Measurements from ENCODE around the gene CCL21. TPM values are rescaled to one million over a fixed set of nuclear protein-coding genes. Genes with fewer than 3 reads are reported as not detected.

CCL21 gene
- polyA plus RNA-seq, 1 donor (not counting 4 experiments of a cell fraction or from before 2014, with no cell fraction given) = not detected

GRCh38 chr9:34669809-34670562 lies 40.0 kb downstream of the CCL21 start:
- no peak overlapping the region for H2AFZ ChIP-seq (ENCODE audit: control insufficient read depth, low read length)
- DNase-seq (ENCODE audit: low read depth, low spot score) = no peak
- H4K20me1 ChIP-seq (ENCODE audit: control insufficient read depth, extremely low read depth, insufficient read depth, low read length) = peaks cover 2% of the 10 kb centered on the region
- TF ChIP-seq, protein P1, sequence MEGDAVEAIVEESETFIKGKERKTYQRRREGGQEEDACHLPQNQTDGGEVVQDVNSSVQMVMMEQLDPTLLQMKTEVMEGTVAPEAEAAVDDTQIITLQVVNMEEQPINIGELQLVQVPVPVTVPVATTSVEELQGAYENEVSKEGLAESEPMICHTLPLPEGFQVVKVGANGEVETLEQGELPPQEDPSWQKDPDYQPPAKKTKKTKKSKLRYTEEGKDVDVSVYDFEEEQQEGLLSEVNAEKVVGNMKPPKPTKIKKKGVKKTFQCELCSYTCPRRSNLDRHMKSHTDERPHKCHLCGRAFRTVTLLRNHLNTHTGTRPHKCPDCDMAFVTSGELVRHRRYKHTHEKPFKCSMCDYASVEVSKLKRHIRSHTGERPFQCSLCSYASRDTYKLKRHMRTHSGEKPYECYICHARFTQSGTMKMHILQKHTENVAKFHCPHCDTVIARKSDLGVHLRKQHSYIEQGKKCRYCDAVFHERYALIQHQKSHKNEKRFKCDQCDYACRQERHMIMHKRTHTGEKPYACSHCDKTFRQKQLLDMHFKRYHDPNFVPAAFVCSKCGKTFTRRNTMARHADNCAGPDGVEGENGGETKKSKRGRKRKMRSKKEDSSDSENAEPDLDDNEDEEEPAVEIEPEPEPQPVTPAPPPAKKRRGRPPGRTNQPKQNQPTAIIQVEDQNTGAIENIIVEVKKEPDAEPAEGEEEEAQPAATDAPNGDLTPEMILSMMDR (optimal IDR thresholded peaks at IDR 0.05 in 1 of 3, IDR thresholded peaks at IDR 0.05 in 1 of 3, conservative IDR thresholded peaks at IDR 0.05 in 1 of 3; ENCODE audit: extremely low read depth in 1 of 3, insufficient read depth in 2 of 3, low read length in 3 of 3) = no peak
- TF ChIP-seq EZH2 (IDR thresholded peaks at IDR 0.05; ENCODE audit: low read length) = no peak
- no peak overlapping the region for H3K4me2 ChIP-seq (ENCODE audit: control insufficient read depth, extremely low read depth, insufficient read depth, low read depth, low read length)
- peaks cover 0 to 11% of the 10 kb centered on the region in 2 experiments for H3K36me3 ChIP-seq (ENCODE audit: control insufficient read depth in 2 of 2, extremely low read depth in 1 of 2, insufficient read depth in 2 of 2, low read length in 2 of 2)
- peaks cover 5% of the 10 kb centered on the region for H3K4me1 ChIP-seq (ENCODE audit: control insufficient read depth, extremely low read depth, insufficient read depth, low read length)
- H3K9ac ChIP-seq (ENCODE audit: control insufficient read depth, extremely low read depth, insufficient read depth, low read length) = no peak overlapping the region
- no peak overlapping the region for H3K27ac ChIP-seq (ENCODE audit: control insufficient read depth, insufficient read depth, low read length)
- no peaks in the 10 kb centered on the region for H3K9me3 ChIP-seq (ENCODE audit: control insufficient read depth, low read depth, low read length)
- dilution Hi-C loops (cut with MboI; ENCODE audit: extremely low pct_ligation_motif_present, low sequenced_read_pairs) = no loop called here
- peaks cover 31% of the 10 kb centered on the region for H3K79me2 ChIP-seq (ENCODE audit: control insufficient read depth, insufficient read depth, low read length)
- H3K27me3 ChIP-seq (ENCODE audit: control insufficient read depth, extremely low read depth, insufficient read depth, low read length) = no peaks in the 10 kb centered on the region
- H3K9me1 ChIP-seq (ENCODE audit: control insufficient read depth, extremely low read depth, insufficient read depth, low read length) = peaks cover 5% of the 10 kb centered on the region
- H3K4me3 ChIP-seq (ENCODE audit: control insufficient read depth in 2 of 3, extremely low read depth in 1 of 3, insufficient read depth in 2 of 3, low read depth in 1 of 3, low read length in 3 of 3) = no peak overlapping the region
- FAIRE-seq = no peak

- Histone ChIP-seq H3K4me2 (ENCODE audit: control insufficient read depth, extremely low read depth, insufficient read depth, low read depth, low read length) (peak overlapping the region; percentile 99), H3K9me1 (ENCODE audit: control insufficient read depth, extremely low read depth, insufficient read depth, low read length) (peaks cover 5% of the 10 kb centered on the region), H3K27ac (ENCODE audit: control insufficient read depth, insufficient read depth, low read length) (peak overlapping the region; percentile 97), H3K27me3 (ENCODE audit: control insufficient read depth, extremely low read depth, insufficient read depth, low read length) (no peaks in the 10 kb centered on the region), H2AFZ (ENCODE audit: control insufficient read depth, low read length) (peak overlapping the region; percentile 92), H3K9ac (ENCODE audit: control insufficient read depth, extremely low read depth, insufficient read depth, low read length) (peak overlapping the region; percentile 95), H3K36me3 (ENCODE audit: control insufficient read depth in 2 of 2, extremely low read depth in 1 of 2, insufficient read depth in 2 of 2, low read length in 2 of 2) (peaks cover 0 to 11% of the 10 kb centered on the region in 2 experiments), H3K9me3 (ENCODE audit: control insufficient read depth, low read depth, low read length) (no peaks in the 10 kb centered on the region), H4K20me1 (ENCODE audit: control insufficient read depth, extremely low read depth, insufficient read depth, low read length) (peaks cover 2% of the 10 kb centered on the region), H3K4me1 (ENCODE audit: control insufficient read depth, extremely low read depth, insufficient read depth, low read length) (peaks cover 44% of the 10 kb centered on the region), H3K79me2 (ENCODE audit: control insufficient read depth, insufficient read depth, low read length) (peaks cover 31% of the 10 kb centered on the region), H3K4me3 (ENCODE audit: control insufficient read depth in 2 of 3, extremely low read depth in 1 of 3, insufficient read depth in 2 of 3, low read depth in 1 of 3, low read length in 3 of 3) (peak overlapping the region; percentile 77 to 90 (median 88))
- peak; percentile 96 for FAIRE-seq
- TF ChIP-seq, protein P1 (optimal IDR thresholded peaks at IDR 0.05 in 1 of 3, IDR thresholded peaks at IDR 0.05 in 1 of 3, conservative IDR thresholded peaks at IDR 0.05 in 1 of 3; ENCODE audit: extremely low read depth in 1 of 3, insufficient read depth in 2 of 3, low read length in 3 of 3) = no peak
- TF ChIP-seq EZH2 (IDR thresholded peaks at IDR 0.05; ENCODE audit: low read length) = no peak
- DNase-seq (ENCODE audit: low read depth, low spot score) = peak; percentile 77
- dilution Hi-C loops (cut with MboI; ENCODE audit: extremely low pct_ligation_motif_present, low sequenced_read_pairs) = no loop called here
These were observed 44.3 kb downstream of the CCL21 start for GRCh38 chr9:34665381-34666250.
